ENCODE measurements around the gene RPL39L. TPM values are rescaled to one million over a fixed set of nuclear protein-coding genes. Genes with fewer than 3 reads are reported as not detected.

The RPL39L gene
- total RNA-seq, 1 donor = 33.8 TPM

- DNase-seq (ENCODE audit: low read depth) = no peak
- TF ChIP-seq, protein P1, sequence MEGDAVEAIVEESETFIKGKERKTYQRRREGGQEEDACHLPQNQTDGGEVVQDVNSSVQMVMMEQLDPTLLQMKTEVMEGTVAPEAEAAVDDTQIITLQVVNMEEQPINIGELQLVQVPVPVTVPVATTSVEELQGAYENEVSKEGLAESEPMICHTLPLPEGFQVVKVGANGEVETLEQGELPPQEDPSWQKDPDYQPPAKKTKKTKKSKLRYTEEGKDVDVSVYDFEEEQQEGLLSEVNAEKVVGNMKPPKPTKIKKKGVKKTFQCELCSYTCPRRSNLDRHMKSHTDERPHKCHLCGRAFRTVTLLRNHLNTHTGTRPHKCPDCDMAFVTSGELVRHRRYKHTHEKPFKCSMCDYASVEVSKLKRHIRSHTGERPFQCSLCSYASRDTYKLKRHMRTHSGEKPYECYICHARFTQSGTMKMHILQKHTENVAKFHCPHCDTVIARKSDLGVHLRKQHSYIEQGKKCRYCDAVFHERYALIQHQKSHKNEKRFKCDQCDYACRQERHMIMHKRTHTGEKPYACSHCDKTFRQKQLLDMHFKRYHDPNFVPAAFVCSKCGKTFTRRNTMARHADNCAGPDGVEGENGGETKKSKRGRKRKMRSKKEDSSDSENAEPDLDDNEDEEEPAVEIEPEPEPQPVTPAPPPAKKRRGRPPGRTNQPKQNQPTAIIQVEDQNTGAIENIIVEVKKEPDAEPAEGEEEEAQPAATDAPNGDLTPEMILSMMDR (IDR thresholded peaks at IDR 0.05; ENCODE audit: insufficient read depth, low read length) = no peak
- H3K4me3 ChIP-seq (ENCODE audit: low read depth, low read length) = no peak overlapping the region
Measured at GRCh38 chr3:187110156-187110555, 29.1 kb downstream of the RPL39L start.

DNA sequence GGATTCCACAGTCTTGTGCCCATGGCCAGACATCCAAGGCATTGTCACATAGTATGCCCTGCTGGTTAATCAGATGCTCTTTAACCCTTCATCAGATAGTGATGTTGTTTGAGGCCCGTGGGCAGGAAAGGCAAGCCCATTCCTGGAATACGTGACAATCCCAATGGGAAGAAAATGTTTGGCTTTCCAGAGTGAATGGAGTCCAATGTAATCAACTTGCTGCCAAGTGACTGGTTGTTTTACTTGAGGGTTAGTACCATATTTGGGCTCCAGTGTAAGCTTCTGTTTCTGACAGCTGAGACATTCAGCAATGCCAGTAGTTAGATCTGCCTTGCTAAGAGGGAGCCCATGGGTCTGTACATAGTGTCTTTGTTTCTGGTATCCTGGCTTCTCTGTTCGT, 31.3 kb downstream of the RPL39L start:
- H3K4me3 ChIP-seq (ENCODE audit: low read depth, low read length) = no peak overlapping the region
- TF ChIP-seq, protein P1 (IDR thresholded peaks at IDR 0.05; ENCODE audit: insufficient read depth, low read length) = no peak
- DNase-seq (ENCODE audit: low read depth) = peak; percentile 50

GRCh38 chr3:187105700-187106099, 33.6 kb downstream of the RPL39L start:
- DNase-seq (ENCODE audit: low read depth) = no peak
- TF ChIP-seq, protein P1 (IDR thresholded peaks at IDR 0.05; ENCODE audit: insufficient read depth, low read length) = no peak
- no peak overlapping the region for H3K4me3 ChIP-seq (ENCODE audit: low read depth, low read length)

- DNase-seq (ENCODE audit: low read depth) = peak; percentile 73
- H3K4me3 ChIP-seq (ENCODE audit: low read depth, low read length) = no peak overlapping the region
- TF ChIP-seq, protein P1 (IDR thresholded peaks at IDR 0.05; ENCODE audit: insufficient read depth, low read length) = no peak
Measured at GRCh38 chr3:187104933-187105332, 34.4 kb downstream of the RPL39L start.

DNA sequence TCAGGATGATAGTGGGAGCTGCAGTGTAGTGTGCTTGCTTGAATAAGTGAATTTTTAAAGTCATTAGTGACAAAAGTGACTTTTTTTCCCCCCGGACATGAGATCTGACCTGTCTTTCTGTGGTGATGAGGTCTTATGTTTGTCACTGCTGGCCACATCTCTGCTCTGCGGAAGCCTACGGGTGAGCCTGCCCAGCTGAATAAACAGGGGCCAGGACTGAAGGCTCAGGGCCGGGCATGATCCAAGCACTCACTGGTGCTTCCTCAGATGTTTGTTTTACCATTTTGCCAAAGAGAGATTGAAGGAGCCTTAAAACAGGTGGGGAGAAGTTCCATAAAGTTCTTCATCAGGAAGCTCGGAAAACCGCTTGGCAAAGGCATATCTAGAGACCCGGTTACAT, 35.0 kb downstream of the RPL39L start:
- DNase-seq (ENCODE audit: low read depth) = no peak
- TF ChIP-seq, protein P1 (IDR thresholded peaks at IDR 0.05; ENCODE audit: insufficient read depth, low read length) = no peak
- H3K4me3 ChIP-seq (ENCODE audit: low read depth, low read length) = no peak overlapping the region

GRCh38 chr3:187103251-187103650, 36.0 kb downstream of the RPL39L start:
- DNase-seq (ENCODE audit: low read depth) = no peak
- TF ChIP-seq, protein P1 (IDR thresholded peaks at IDR 0.05; ENCODE audit: insufficient read depth, low read length) = no peak
- H3K4me3 ChIP-seq (ENCODE audit: low read depth, low read length) = no peak overlapping the region

- H3K4me3 ChIP-seq (ENCODE audit: low read depth, low read length) = peak overlapping the region; percentile 57
- no peak for DNase-seq (ENCODE audit: low read depth)
- TF ChIP-seq, protein P1 (IDR thresholded peaks at IDR 0.05; ENCODE audit: insufficient read depth, low read length) = no peak
Measured at GRCh38 chr3:187102073-187102634, 37.1 kb downstream of the RPL39L start.
